ENCODE data around the gene FKBP15. TPM values are rescaled to one million over a fixed set of nuclear protein-coding genes. Genes with fewer than 3 reads are reported as not detected.
"Not testable (repeated sequence)": the region's sequence is repeated elsewhere in the genome, so short reads cannot be mapped to it uniquely, and the experiment has no call there.

FKBP15 gene
- total RNA-seq, 1 experiment from 2014 or later: 15.6 TPM

DNA sequence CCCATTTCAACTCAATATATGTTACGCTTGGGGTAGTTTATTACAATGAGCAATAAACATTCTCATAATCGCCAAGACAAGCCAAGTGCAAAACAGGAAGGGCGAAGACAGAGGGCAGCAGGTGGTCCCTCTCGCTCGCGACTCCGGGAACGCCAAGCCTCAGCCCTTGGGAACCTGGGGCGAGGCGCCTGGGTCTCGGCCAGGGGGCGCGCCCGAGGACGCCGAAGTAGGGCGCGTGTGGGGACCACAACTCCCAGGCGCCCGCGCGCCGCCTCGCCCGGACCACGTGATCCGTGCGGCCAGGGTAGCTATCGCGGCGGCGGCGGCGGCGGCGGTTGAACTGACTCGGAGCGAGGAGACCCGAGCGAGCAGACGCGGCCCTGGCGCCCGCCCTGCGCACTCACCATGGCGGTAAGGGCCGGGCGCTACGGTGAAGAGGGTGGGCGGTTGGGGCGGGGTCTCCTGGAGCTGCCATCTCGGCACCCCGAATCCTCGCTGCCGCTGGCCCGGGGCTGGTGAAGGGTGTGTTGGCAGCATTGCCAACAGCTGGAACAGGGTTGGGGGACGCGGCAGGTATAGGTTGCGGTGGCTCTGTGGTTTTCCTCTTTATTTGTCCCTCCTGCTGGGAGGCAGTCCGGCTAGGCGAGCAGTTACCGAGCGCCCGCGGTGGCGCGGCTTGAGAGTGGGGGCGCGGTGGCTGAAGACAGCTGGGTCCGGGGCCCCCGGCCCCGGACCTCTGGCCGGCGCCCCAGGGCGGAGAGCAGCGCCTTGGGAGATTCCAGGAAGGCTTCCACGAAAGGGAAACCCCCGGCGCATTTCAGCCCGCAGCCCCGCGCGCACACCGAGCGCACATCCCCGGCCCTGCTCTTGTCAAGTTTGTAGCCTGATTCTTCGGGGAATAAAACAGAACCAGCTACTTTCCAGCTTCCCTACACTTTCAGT is 70.1 kb downstream of the FKBP15 start, which contains the start of gene SLC31A2:
Gene SLC31A2, plus strand, starts transcription at position 338 of the 942 bp plus-strand sequence. Its CDS starts 68 bp downstream, at position 406.
- peak; percentile 72 for DNase-seq (ENCODE audit: low spot score)

DNA sequence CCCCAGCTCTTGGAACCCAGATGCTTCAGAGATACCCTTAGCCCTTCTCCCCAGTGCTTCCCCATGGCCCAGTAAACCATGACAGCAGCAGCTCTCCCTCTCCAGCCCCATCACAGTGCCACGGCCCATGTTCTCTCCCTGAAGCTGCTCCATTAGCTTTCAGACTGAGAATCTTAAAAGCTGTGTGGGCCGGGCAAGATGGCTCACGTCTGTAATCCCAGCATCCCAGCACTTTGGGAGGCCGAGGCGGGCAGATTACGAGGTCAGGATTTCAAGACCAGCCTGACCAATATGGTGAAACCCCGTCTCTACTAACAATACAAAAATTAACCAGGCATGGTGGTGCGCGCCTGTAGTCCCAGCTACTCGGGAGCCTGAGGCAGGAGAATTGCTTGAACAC is 71.5 kb downstream of the FKBP15 start:
- not testable (repeated sequence) for DNase-seq (ENCODE audit: low spot score)

DNA sequence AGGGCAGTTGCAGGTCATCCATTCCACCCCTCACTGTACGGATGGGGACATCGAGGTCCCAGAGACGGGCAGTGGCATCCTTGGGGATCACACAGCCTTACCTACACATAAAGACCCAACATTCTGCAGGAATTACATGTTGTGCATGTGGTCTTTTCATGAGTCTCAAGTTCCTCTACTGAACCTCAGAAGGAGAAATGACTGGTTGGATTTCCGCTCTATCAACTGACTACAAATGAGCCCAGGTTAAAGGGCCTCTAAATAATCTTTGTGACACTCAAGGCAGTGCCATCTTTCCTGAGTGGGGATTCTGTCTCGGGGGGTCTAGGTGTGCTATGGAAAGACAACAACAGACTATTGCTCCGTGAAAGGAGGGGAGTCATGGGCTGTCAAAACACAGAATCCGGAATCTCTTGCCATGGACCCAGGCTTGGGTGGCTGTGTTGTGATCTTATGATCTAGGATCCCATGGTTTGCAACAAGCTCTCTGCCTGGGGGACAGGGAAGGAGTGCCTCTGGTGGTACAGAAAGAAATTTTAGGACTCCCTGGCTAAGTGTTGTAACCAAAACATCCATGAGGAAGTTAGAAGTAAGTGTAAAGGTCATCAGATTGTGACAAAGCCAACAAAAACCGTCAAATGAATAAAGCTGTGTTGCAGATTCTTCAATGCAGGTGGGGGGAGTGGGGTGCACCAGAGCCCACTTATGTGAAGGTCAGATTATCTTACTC is 72.1 kb downstream of the FKBP15 start:
- DNase-seq (ENCODE audit: low spot score): no peak

DNA sequence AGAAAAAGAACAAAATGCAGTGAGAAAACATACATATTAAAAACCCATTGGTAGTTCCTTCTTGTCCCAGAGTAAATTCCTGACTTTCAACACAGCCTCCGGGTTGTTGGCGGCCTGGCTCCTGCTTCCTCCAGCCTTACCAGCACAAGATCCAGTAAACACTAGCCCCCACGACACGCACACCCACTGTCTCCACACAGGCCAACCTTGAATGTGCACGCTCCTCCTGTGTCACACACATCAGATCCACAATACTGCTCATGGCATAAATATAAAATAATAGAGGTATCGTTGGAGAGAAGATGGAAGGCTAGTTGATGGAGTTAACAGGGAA is 72.7 kb downstream of the FKBP15 start:
- no peak for DNase-seq (ENCODE audit: low spot score)

DNA sequence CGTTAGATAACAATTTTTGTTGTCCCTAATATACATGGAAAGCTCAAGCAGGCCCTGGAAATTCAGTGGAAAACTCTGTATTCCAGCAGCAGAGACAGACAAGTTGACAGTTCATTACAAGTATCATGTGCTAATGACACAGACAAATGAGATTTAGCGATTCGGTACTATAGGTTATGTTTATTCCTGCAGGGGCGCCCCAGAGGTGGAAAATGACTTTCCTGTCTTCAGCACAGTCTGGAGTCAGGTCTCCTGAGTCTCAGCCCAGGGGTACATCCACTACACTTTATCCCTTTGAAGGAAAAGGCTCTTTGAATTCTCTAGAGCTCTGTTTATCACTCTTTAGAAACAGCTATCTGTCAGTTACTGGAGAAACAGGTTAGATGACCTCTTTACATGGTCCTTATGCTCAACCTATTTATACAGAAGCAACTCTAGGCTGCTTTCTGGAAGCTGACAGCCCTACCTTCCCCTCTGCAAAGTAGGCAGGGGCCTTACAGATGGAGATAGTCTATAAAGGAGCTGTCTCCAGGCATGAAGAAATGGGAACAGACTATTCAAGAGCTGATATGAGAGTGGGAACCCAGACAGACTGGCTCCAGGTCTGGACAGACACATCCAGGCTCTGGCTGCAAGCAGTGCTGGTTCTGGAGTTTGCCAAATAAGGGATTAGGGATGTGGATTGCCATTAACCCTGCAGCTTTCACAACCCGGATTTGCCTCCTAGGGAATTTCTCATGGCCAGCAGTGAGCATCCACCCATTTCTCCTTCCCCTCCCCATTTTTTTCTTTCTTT is 77.4 kb downstream of the FKBP15 start:
- no peak for DNase-seq (ENCODE audit: low spot score)

DNA sequence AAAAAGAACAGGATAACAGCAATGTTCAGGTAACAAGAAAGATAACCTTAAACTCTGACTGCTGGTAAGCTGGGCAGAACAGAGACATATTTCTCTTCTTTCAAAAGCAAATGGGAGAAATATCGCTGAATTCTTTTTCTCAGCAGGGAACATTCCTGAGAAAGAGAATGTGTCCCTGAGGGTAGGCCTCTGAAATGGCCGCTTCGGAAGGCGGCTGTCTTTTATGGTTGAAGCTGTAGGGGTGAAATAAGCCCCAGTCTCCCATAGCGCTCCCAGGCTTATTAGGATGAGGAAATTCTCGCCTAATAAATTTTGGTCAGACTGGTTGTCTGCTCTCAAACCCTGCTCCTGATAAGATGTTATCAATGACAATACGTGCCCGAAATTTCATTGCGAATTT is 80.2 kb downstream of the FKBP15 start:
- not testable (repeated sequence) for DNase-seq (ENCODE audit: low spot score)

DNA sequence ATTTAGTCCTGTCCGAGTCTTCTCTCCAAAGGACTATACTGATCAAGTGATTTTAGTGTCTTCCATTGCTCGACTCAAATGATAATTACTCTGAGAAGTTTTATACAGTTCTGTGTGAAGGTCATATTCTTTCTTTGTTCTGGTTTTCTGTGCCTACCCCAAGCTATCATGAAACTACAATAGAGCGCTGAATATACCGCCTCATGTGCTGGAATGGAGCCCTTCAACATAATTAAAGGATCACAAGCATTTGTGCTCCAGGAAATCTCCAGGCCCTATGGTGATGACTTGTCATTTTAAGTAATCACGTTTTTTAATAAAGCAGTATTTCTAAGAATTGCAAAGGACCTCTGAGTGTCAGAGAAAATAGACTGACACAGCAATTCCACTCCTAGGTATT is 81.1 kb downstream of the FKBP15 start:
- DNase-seq (ENCODE audit: low spot score): no peak

DNA sequence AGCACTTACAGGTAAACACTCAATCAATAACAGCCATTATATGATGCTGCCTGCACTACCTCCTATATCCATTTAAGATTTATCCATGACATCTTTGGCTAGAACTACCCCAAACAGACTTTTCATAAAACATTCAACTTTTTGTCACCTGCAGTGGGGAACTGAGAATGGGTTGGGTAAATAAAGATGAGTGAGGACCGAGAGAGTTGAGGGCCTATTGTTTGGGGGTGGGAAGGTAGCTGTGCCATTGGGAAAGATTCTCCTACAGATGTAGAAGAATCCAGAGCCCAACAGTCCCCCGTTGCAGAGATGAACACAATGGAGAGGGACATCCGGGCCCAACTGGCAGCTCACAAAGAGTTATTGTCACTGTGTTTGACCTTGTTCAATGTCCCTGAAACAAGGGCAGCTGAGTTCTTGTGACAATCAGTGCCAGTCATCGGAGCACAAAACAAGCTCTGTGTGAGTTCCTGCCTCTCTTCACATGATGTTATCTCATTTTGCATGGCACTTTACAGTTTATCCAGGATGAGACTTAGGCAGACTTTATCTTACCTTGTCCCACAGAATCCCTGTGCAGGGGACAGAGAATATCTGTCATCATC is 81.8 kb downstream of the FKBP15 start:
- no peak for DNase-seq (ENCODE audit: low spot score)

DNA sequence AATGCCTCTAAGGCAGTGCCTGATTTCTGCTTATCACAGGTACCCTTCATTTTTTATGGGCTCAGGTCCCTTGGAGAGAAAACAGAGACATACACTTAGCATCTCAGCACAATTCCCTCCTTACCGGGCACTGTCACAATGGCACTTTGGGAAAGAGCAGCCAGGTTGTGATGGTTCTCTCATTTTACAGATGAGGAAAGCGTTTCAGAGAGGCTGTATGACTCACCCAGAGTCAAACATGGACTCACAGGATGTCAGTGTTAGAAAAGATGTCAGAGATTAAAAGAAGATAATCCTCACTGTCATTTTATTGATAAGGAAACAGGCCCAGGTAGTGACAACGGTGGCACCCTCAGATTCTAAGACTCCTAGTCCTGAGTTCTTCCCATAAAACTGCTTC is 82.3 kb downstream of the FKBP15 start:
- DNase-seq (ENCODE audit: low spot score): no peak

DNA sequence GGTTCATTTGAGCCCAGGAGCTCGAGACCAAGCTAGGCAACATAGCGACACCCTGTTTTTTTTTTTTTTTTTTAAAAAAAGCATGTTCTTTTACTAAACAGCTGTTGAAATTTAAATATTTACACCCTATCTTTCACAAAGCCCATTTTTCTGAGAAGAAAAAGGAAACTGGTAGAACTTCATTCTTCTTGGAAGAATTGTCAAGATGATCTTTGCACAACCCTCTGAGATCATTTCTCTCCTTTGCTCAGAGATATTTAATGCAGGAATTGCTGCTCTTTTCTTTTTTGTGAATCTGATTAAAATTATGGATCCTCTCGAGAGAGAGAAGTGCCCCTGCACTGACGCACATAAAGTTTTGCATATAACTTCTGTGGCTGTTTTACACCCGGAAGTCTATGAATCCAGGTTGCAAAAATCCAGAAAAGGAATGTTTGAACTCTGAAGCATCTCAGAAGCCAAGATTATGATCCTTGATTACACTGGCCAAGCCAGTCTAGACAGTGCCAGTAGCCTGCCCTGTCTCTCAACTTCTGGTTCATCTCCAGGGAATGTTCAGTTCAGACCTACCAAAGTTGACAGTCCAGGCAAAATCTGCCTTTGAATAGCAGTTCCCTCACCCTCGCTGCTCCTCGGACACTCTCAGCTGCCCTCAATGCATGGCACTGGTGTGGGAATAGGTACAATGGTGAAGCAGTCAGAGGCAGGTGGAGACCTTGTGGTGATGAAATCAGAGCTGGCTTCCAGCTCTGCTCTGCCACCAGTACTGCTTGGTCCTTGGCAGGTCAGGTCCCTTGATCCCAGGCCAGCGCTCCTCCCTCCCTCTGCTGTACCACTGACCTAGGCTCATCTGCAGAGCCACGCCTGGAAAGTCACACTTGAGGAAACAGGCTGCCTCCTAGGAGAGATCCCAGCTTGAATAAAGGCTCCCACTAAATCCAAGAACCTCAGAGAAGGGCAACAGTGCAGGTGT is 83.6 kb downstream of the FKBP15 start:
- no peak for DNase-seq (ENCODE audit: low spot score)

DNA sequence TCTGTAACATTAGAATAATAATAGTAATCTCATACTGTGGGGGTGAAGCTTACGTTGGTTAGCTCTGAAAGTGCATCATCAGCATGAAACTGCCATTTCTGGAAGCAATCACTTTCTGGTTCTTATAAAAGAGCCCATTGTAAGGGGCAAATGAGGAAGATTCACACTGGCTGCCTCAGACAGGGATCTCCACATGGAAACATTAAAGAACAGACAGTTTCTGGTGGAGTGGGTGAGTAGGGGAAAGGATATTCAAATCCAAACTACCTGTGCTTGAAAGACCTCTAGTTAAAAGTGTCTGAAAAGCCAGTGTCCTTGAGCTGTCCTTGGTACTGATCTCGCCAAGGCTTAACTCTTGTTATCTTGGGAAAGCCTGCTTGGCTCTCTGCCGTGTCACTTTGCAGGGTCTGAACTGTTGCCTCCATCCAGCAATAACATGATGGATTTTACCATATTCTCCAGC is 89.4 kb downstream of the FKBP15 start:
- no peak for DNase-seq (ENCODE audit: low spot score)

DNA sequence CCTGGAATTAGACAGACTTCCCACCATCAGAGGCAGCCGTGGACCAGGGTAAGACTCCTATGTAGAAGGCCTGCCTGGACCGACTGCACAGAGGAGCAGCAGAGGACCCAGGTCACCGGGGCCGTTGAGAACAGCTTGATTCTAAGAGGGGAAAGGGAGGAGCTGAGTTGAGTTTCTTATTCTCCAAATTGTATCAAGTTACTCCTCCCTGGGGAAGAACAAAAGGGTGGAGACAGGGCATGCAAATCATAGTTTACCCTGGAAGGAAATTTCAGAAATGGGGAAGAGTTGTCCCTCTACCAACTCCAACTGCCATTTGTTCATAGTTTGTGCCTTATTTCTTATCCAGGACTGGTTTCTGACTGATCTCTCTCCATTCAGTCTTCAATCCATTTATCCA is 91.2 kb downstream of the FKBP15 start:
- DNase-seq (ENCODE audit: low spot score): no peak

DNA sequence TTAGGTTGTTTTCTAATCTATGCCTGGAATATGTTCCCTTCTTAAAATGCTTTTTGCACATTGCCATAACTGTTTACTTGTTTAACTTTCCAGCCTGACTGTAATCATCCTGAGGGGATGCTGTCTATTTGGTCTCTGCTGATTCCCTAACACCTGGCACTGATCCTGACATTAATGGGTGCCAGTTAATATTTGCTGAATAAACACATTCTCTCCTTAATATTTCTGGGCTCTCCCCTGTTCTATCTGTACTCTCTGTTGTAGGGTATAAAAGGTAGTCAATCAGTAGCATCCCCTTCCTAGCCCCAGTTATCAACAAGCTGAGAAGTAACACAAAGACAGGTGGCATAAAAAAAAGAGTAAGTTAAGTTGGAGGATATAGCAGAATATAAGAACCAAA is 91.6 kb downstream of the FKBP15 start:
- no peak for DNase-seq (ENCODE audit: low spot score)

DNA sequence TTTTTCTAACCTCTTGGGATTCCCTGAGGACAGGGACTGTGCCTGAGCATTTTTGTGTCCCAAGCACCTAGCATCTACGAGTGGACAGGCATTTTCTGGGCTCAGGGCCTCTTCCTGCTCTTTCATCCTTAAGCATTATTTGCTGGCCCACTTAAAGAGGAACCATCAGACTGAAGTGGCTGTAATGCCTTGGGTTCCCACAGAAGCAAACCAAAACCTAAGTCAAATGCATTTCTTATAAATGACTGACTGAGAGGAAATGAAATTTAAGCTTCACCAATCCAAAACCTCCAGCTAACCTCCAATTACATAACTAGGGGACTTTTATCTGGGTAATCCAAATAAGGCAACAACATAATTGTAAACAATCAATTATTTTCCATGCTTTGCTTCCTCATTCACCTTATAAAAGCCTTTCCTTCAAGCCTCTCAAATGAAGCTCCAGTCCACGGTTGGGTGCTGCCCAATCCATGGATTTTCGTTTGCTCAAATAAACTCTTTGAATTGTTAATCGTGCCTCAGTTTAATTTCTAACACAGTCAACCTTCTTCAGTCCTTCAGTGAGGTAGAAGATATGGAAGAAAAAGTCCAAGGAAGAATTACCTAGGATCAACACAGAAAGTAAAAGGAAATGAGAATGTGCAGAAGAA is 95.6 kb downstream of the FKBP15 start:
- DNase-seq (ENCODE audit: low spot score): no peak

DNA sequence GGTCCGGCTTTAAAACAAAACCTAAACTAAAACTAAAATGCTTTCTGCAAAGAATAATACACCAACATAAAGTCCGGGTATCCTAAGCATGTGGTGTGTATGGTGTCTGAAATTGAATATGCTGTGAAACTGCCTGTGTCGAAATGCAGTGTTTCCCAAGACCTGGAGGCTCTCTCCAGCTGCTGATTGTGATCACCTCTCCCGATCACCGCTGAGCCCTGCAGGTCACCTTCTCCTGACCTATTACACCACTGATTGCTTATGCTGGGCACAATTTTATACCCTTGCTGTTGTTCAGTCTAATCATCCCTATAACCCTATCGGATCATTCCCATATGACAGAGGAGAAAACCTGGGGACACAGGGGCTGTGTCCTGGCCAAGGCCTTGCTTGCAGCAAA is 102.2 kb downstream of the FKBP15 start:
- not testable (repeated sequence) for DNase-seq (ENCODE audit: low spot score)

Other genes with a start within 250 kb of the FKBP15 start
- gene ZNF883, start 209.1 kb downstream of the FKBP15 start, total RNA-seq (2014; rRNA removed; shearing (Covaris generic)): 3.2 and 3.6 TPM in 2 replicates
- gene ZFP37, start 164.6 kb downstream of the FKBP15 start, total RNA-seq (2014; rRNA removed; shearing (Covaris generic)): 2.3 and 2.4 TPM in 2 replicates
- 7.3 and 9.8 TPM in 2 replicates for gene SLC31A2, start 70.3 kb downstream of the FKBP15 start, total RNA-seq (2014; rRNA removed; shearing (Covaris generic))
- gene SLC31A1, start 267 bp upstream of the FKBP15 start, total RNA-seq (2014; rRNA removed; shearing (Covaris generic)): 34.3 and 36.1 TPM in 2 replicates
- gene CDC26, start 54.3 kb upstream of the FKBP15 start, total RNA-seq (2014; rRNA removed; shearing (Covaris generic)): 81.9 and 83.9 TPM in 2 replicates
- 44.1 and 45.9 TPM in 2 replicates for gene PRPF4, start 54.4 kb upstream of the FKBP15 start, total RNA-seq (2014; rRNA removed; shearing (Covaris generic))
- gene RNF183, start 82.1 kb upstream of the FKBP15 start, total RNA-seq (2014; rRNA removed; shearing (Covaris generic)): not detected in 2 replicates
- 0.46 and 0.47 TPM in 2 replicates for gene WDR31, start 119.0 kb upstream of the FKBP15 start, total RNA-seq (2014; rRNA removed; shearing (Covaris generic))
- not detected in 2 replicates for gene BSPRY, start 128.3 kb upstream of the FKBP15 start, total RNA-seq (2014; rRNA removed; shearing (Covaris generic))
- gene HDHD3, start 155.7 kb upstream of the FKBP15 start, total RNA-seq (2014; rRNA removed; shearing (Covaris generic)): 13.8 and 14.5 TPM in 2 replicates
- gene ALAD, start 180.0 kb upstream of the FKBP15 start, total RNA-seq (2014; rRNA removed; shearing (Covaris generic)): 6.3 and 6.5 TPM in 2 replicates
- gene POLE3, start 189.4 kb upstream of the FKBP15 start, total RNA-seq (2014; rRNA removed; shearing (Covaris generic)): 125 and 131 TPM in 2 replicates
- gene C9orf43, start 189.5 kb upstream of the FKBP15 start, total RNA-seq (2014; rRNA removed; shearing (Covaris generic)): 1.1 TPM in 1 of 2 replicates, not detected in the other
- gene RGS3, start 242.4 kb upstream of the FKBP15 start, total RNA-seq (2014; rRNA removed; shearing (Covaris generic)): 36.4 and 37.1 TPM in 2 replicates

Measured in H4 (cell line).